Ovary (tissue), 3 donors: ENCODE measurements around the gene MST1.

Source experiments
- CTCF ChIP-seq, 3 donors: fragments of 450-650 bp in 2 of 3; fragments of 200-600 bp in 1 of 3; IDR thresholded peaks; one replicate each; pipeline versions ENCODE4 v1.5.1 to v1.8.0; 2016 to 2022; ENCODE audit warnings: antibody characterized with exemption in 3 of 3, mild to moderate bottlenecking in 1 of 3
- EP300 ChIP-seq: sonication (generic); formaldehyde crosslinking; IDR thresholded peaks from one replicate; pipeline ENCODE4 v1.6.1; 2017; ENCODE audit warnings: antibody characterized with exemption
- POLR2A ChIP-seq: fragments of 450-650 bp; IDR thresholded peaks from one replicate; pipeline ENCODE4 v1.6.1; 2017; ENCODE audit warnings: antibody characterized with exemption, mild to moderate bottlenecking, moderate library complexity
- donor health status: DM: no; HTN: no; CAD: no.

- TF ChIP-seq EP300 (no peak), CTCF (IDR thresholded peaks at IDR 0.05) (no peak), POLR2A (no peak)
These were observed 23.5 kb upstream of the MST1 start for GRCh38 chr3:49712631-49713317.
